Fibroblast of skin of back (primary cell): ENCODE measurements around the gene TMEM107.

ENCODE experiments used
- DNase-seq: peaks from one replicate; pipeline ENCODE4 v3.0.0-alpha.2; 2013

The TMEM107 gene

GRCh38 chr17:8137645-8138373, 38.4 kb downstream of the TMEM107 start:
- no peak for DNase-seq

GRCh38 chr17:8133941-8134340, 42.2 kb downstream of the TMEM107 start:
- no peak for DNase-seq

GRCh38 chr17:8133399-8133798, 42.8 kb downstream of the TMEM107 start:
- no peak for DNase-seq

DNA sequence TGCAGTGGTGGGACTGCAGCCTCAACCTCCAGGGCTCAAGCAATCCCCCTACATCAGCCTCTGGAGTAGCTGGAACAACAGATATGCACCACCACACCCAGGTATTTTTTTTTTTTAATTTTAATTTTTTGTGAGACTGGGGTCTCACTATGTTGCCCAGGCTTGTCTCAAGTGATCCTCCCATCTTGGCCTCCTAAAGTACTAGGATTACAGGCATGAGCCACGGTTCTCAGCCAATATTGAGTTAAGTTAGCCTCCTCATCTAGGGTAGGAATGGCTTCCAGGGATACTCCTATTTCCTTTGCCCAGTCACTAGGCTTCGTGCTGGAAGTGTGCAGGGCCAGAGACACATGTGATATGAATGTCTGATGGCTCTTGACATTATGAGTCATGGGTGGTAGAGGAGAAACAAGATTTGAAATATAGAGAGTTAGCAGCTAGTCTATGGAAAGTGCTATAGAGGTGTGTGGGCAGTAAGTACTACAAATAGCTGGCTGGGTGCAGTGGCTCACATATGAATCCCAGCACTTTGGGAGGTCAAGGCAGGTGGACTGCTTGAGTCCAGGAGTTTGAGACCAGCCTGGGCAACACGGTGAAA, 44.2 kb downstream of the TMEM107 start:
- peak; percentile 44 for DNase-seq

DNA sequence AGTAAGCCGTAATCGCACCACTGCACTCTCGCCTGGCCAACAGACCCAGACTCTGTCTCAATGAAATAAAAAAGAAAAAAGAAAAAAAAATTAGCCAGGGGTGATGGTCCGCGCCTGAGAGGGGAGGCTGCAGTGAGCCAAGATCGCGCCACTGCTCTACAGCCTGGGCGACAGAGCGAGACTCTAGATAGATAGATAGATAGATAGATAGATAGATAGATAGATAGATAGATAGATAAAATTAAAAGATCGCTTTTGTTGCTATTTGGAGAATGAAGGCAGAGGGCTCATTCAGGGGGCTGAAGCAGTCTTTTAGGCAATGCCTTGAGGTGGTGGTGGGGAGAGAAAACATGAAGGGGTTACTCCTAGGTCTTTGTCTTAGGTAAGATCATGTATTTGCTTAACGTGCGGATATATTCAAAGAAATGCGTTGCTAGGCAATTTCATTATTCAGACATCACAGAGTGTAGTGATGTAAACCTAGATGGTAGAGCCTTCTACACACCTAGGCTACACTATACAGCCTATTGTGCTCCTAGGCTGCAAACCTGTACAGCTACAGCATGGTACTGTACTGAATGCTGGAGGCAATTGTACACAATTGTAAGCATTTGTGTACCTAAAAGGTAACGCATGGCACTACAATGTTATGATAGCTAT, 47.9 kb downstream of the TMEM107 start:
- DNase-seq = no peak

GRCh38 chr17:8126491-8127066, 49.6 kb downstream of the TMEM107 start:
- peak; percentile 40 for DNase-seq

DNA sequence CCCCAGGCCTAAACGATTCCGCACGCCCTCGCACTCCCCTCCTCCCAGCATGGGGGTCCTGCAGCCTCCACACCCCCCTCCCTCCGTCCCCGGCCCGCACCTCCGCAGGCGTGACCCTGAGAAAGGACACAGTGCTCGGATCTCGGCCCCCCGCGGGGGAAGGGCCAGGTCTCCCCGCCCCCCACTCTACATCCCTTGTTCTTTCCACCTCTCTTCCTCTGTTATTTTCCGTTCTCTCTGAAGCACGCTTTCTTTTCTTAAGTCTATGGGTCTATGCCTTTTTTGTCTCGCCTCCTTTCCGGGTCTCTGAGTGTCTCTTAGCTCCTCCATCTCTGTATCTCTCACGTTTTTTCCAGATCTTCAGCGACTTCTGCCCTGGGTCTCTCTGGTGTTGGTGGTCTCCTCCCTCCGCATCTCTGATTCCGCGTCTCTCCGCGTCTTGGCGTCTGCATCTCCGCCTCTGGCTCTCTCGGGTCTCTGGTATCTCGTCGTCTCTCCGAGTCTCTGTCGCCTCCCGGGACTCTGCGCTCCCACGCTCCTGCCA, 50.2 kb downstream of the TMEM107 start:
- DNase-seq = peak; percentile 35

DNA sequence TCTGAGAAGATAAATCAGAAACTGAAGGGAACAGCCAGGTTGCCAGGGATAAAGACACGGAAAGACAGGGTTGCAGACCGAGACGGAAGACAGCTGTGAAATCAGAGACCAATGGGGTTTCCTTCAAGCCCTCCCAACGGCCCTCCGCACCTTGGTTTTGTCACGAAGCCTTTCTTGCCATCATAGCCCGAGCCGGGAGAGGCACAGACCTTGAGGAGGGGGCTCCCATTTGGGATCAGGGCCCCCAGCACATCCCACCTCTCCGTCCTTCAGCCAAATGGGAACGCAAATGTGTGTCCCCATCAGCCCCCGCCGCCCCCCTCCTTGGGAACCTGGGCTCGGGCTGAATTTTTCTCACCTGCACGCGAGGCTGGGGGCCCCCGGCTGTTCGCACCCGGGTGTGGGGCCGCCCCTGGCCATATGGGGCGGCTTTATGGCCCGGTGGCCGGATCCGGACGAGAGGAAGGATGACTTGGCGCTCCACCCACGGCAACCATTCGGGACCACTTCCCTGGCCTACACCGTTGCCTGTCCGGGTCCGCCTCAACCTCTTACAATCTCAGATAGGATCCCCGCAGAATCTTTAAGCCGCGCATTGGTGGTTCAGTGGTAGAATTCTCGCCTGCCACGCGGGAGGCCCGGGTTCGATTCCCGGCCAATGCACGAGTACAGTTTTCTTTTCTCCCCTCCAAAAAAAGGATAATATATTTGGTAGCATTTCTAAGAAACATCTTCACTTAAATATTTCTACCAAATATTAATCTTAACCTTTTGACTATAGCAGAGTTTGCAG, 50.8 kb downstream of the TMEM107 start:
- peak; percentile 74 for DNase-seq

- peak; percentile 19 for DNase-seq
Observed at GRCh38 chr17:8124350-8125153, 51.6 kb downstream of the TMEM107 start.

DNA sequence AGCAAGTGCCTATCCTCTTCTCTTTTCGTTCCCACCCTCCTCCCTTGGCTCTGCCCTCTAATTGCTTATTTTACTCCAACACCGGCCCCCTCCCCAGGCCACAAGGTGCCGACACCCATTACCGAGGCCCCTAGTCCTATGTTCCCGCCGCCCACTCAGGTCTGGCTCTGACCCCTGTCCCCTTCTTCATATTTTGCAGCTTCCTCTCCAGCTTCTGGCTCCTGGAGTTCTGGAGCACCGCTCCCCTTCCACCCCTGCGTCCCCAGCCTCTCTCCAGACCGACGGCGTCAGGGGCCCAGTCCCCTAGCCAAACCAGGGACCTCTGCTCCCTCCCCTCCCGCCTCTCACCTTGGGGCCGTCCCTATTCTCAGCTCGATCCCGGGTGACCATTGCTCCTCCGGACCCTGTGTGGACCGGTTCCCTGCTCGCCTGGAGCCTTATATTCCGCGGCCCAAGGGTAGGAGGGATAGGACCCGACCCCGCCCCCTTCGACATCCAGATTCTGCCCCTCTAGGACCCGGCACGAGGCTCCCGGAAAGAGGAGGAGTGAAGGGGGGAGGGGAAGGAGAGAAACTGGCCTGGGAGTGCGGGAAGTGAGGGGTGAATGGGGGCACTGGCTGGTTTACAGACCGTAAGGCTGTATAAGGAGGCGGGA, 52.4 kb downstream of the TMEM107 start, which contains the start of gene HES7:
Gene HES7, minus strand, starts transcription at position 412 of the 655 bp plus-strand sequence. Its CDS starts 22 bp downstream, at position 390.
- peak; percentile 31 for DNase-seq

GRCh38 chr17:8122924-8123694, 53.1 kb downstream of the TMEM107 start:
- DNase-seq = peak; percentile 39
